Hepatocyte (in vitro differentiated cells): Measurements from ENCODE around the gene HCN2. TPM values are rescaled to one million over a fixed set of nuclear protein-coding genes. Genes with fewer than 3 reads are reported as not detected.

Experiments
- DNase-seq: peaks from one replicate; pipeline ENCODE4 v3.0.0-alpha.2; 2016; ENCODE audit warnings: low spot score
- H2AFZ ChIP-seq: fragments of 200-600 bp; sonication (generic); 2 replicates; pipeline ENCODE4 v1.6.0; 2016; ENCODE audit warnings: antibody characterized with exemption, mild to moderate bottlenecking
- H3K27ac ChIP-seq: fragments of 200-600 bp; sonication (generic); 2 replicates; pipeline ENCODE4 v1.5.1; 2016; ENCODE audit warnings: mild to moderate bottlenecking
- H3K27me3 ChIP-seq: fragments of 200-600 bp; sonication (generic); 2 replicates; pipeline ENCODE4 v1.6.1; 2016
- H3K36me3 ChIP-seq: fragments of 200-600 bp; sonication (generic); replicated peaks from 2 replicates; pipeline ENCODE4 v1.5.1; 2016; ENCODE audit warnings: low read depth; ENCODE audit not compliant: insufficient read depth
- H3K4me1 ChIP-seq: fragments of 200-600 bp; sonication (generic); 2 replicates; pipeline ENCODE4 v1.5.1; 2016; ENCODE audit warnings: mild to moderate bottlenecking, moderate library complexity; ENCODE audit not compliant: insufficient read depth
- H3K4me2 ChIP-seq: fragments of 200-600 bp; sonication (generic); 2 replicates; pipeline ENCODE4 v1.6.0; 2016
- H3K4me3 ChIP-seq: fragments of 200-600 bp; sonication (generic); 2 replicates; pipeline ENCODE4 v1.5.1; 2016; ENCODE audit warnings: mild to moderate bottlenecking
- H3K79me2 ChIP-seq: fragments of 200-600 bp; sonication (generic); 2 replicates; pipeline ENCODE4 v1.6.0; 2017; ENCODE audit warnings: mild to moderate bottlenecking
- H3K9me2 ChIP-seq: fragments of 200-600 bp; sonication (generic); replicated peaks from 2 replicates; pipeline ENCODE4 v1.6.0; 2017; ENCODE audit warnings: mild to moderate bottlenecking; ENCODE audit not compliant: insufficient read depth
- H3K9me3 ChIP-seq: fragments of 200-600 bp; sonication (generic); 2 replicates; pipeline ENCODE4 v1.5.1; 2016; ENCODE audit warnings: low read depth, mild to moderate bottlenecking
- H4K20me1 ChIP-seq: fragments of 200-600 bp; sonication (generic); 2 replicates; pipeline ENCODE4 v1.6.0; 2016; ENCODE audit warnings: mild to moderate bottlenecking; ENCODE audit not compliant: insufficient read depth, poor library complexity, severe bottlenecking
- CTCF ChIP-seq: fragments of 200-600 bp; sonication (generic); IDR thresholded peaks from 2 replicates; pipeline ENCODE4 v1.5.1; 2016; ENCODE audit warnings: antibody characterized with exemption, mild to moderate bottlenecking; ENCODE audit not compliant: poor library complexity
- EZH2 ChIP-seq: fragments of 200-600 bp; sonication (generic); IDR thresholded peaks from 2 replicates; pipeline ENCODE4 v1.6.1; 2016; ENCODE audit warnings: antibody characterized with exemption, mild to moderate bottlenecking, borderline replicate concordance
- EZH2phosphoT487 ChIP-seq: fragments of 200-600 bp; sonication (generic); IDR thresholded peaks from one replicate; pipeline ENCODE4 v1.6.1; 2018; ENCODE audit warnings: antibody characterized with exemption, mild to moderate bottlenecking, low read depth, moderate library complexity; ENCODE audit not compliant: unreplicated experiment, severe bottlenecking
- WGBS: methylation state at CpG from one replicate; pipeline ENCODE4 v1.1.6; 2016; ENCODE audit warnings: low lambda C conversion rate; ENCODE audit errors: missing lambda C conversion rate; 5-methylcytosine and 5-hydroxymethylcytosine counted together
- polyA plus RNA-seq: library from polyadenylated mRNA; unstranded; fragments of >200 nt; fragmentation: Nextera tagmentation; extraction: Ambion mirVana; gene quantifications from 2 replicates; pipeline ENCODE4 v1.2.1, GENCODE V29; 2016
- total RNA-seq: library from RNA; depleted of rRNA; stranded (reverse); fragments of >200 nt; gene quantifications from 2 replicates; pipeline ENCODE4 v1.2.3, GENCODE V29; 2014

HCN2 gene
- total and polyA plus RNA-seq, 2 experiments from 2014 or later, result 0.16 to 0.30 TPM

DNA sequence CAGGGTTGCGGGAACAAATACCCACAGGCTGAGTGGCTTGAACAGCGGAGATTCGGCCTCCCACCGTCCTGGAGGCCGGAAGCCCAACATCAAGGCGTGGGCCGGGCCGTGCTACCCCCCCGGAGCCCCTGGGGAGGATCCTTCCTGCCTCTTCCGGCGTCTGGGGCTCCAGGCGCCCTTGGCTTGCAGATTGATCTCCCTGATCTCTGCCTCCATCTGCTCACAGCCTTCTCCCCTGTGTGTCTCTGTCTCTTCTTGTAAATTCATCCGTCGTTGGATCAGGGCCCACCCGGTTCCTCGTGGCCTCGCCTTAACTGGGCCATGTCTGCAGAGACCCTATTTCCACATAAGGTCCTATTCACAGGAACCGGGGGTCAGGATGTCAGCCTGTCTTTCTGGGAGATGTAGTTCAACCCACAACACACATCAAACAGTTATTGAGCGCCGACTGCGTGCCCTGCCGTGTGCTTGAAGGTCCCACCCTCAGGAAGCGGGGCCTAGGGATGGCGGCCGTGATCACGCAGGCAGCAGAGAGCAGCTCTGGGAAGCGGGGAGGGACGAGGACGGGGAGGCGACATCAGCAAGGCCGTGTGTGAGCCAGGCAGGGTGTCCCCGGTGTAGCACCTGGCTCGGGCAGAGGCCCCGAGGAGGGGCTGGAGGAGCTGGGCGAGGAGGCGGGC is 21.3 kb downstream of the HCN2 start:
- no peak for DNase-seq
- Histone ChIP-seq H3K9me3 (no peaks in the 10 kb centered on the region), H3K4me1 (no peaks in the 10 kb centered on the region), H3K36me3 (no peaks in the 10 kb centered on the region), H3K4me2 (no peak overlapping the region), H3K4me3 (no peak overlapping the region), H3K79me2 (no peaks in the 10 kb centered on the region), H2AFZ (no peak overlapping the region), H3K9me2 (no peaks in the 10 kb centered on the region), H3K27ac (no peak overlapping the region), H3K27me3 (no peaks in the 10 kb centered on the region), H4K20me1 (no peaks in the 10 kb centered on the region)
- no peak for TF ChIP-seq CTCF
- TF ChIP-seq EZH2phosphoT487, result no peak
- no peak for TF ChIP-seq EZH2
- 78% methylated on average over 36 of the region's 36 CpGs for WGBS

GRCh38 chr19:611481-611868 is 21.8 kb downstream of the HCN2 start:
- Histone ChIP-seq H3K27me3 (no peaks in the 10 kb centered on the region), H3K9me3 (no peaks in the 10 kb centered on the region), H4K20me1 (no peaks in the 10 kb centered on the region), H3K4me3 (no peak overlapping the region), H2AFZ (no peak overlapping the region), H3K27ac (no peak overlapping the region), H3K4me1 (no peaks in the 10 kb centered on the region), H3K36me3 (no peaks in the 10 kb centered on the region), H3K79me2 (no peaks in the 10 kb centered on the region), H3K9me2 (no peaks in the 10 kb centered on the region), H3K4me2 (no peak overlapping the region)
- WGBS, result 84% methylated on average over 13 of the region's 13 CpGs
- TF ChIP-seq EZH2 (no peak), CTCF (no peak), EZH2phosphoT487 (no peak)
- DNase-seq, result no peak

- Histone ChIP-seq H2AFZ (no peak overlapping the region), H3K4me3 (no peak overlapping the region), H3K9me2 (no peaks in the 10 kb centered on the region), H3K4me1 (no peaks in the 10 kb centered on the region), H3K36me3 (no peaks in the 10 kb centered on the region), H3K9me3 (no peaks in the 10 kb centered on the region), H3K4me2 (no peak overlapping the region), H4K20me1 (no peaks in the 10 kb centered on the region), H3K27ac (no peak overlapping the region), H3K27me3 (no peaks in the 10 kb centered on the region), H3K79me2 (no peaks in the 10 kb centered on the region)
- TF ChIP-seq CTCF (no peak), EZH2 (no peak), EZH2phosphoT487 (no peak)
- DNase-seq, result no peak
- WGBS, result 98% methylated on average over 27 of the region's 33 CpGs
Observed at GRCh38 chr19:612941-613340, 23.3 kb downstream of the HCN2 start.
